Measurements from ENCODE around the gene KL.

The KL gene

DNA sequence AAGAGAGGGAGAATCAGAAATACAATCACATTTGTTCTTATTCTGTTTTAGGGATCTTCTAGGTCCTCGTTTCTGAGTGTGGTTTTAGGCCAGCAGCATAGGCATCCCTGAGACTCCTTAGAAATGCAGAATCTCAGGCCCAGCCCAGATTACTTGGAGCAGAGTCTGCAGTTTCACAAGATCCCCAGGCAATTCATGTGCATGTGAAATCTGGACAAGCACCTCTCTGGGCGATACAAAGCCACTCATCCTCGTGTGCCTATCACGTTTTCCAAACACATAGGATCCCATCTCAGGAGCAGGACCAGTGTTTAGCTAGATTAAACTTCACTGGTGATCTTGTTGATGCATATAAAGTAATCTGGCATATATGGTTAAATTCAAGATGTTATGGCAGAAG is 87.2 kb downstream of the KL start:
- Histone ChIP-seq H3K27me3 (replicated peaks) (no peaks in the 10 kb centered on the region), H3K36me3 (replicated peaks) (peaks cover 51% of the 10 kb centered on the region), H3K27ac (no peak overlapping the region), H3K4me3 (ENCODE audit: low read depth, low read length) (no peak overlapping the region)
- in situ Hi-C loops (cut with HindIII; ENCODE audit: low pct_ligation_motif_present, low sequenced_read_pairs): no loop called here
- no peak for DNase-seq
- TF ChIP-seq, protein P1, sequence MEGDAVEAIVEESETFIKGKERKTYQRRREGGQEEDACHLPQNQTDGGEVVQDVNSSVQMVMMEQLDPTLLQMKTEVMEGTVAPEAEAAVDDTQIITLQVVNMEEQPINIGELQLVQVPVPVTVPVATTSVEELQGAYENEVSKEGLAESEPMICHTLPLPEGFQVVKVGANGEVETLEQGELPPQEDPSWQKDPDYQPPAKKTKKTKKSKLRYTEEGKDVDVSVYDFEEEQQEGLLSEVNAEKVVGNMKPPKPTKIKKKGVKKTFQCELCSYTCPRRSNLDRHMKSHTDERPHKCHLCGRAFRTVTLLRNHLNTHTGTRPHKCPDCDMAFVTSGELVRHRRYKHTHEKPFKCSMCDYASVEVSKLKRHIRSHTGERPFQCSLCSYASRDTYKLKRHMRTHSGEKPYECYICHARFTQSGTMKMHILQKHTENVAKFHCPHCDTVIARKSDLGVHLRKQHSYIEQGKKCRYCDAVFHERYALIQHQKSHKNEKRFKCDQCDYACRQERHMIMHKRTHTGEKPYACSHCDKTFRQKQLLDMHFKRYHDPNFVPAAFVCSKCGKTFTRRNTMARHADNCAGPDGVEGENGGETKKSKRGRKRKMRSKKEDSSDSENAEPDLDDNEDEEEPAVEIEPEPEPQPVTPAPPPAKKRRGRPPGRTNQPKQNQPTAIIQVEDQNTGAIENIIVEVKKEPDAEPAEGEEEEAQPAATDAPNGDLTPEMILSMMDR (IDR thresholded peaks at IDR 0.05; ENCODE audit: low read depth, low read length, missing control alignments): no peak

DNA sequence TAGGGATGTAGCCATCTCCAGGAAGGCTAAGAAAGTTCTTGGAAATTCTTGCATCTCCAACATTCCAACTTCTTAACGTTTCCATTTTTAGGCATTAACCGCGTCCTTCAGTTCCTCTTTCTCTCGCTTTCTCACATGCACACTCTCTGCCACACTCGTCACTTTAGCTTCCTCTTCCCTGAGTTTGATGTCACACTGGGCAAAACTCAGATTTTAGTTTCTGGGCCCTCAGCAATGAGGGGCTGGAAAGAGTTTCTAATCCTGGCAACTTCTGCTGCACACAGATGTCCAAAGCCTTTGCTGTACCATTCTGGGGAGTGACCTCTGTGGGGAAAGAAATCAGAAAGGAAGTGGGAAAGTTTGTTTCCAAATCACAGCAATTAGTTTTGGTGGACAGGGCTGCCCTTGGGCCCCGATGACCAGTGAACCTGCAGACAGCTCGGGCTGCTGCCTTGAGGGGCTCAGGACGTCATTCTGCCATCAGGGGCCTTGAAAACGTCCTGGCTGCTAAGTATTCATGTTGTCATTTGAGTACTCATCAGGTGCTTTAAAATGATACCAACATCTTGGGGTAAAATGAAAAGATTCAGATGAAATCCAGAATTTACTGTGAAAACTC is 89.3 kb downstream of the KL start:
- TF ChIP-seq, protein P1 (IDR thresholded peaks at IDR 0.05; ENCODE audit: low read depth, low read length, missing control alignments): no peak
- in situ Hi-C loops (cut with HindIII; ENCODE audit: low pct_ligation_motif_present, low sequenced_read_pairs): no loop called here
- Histone ChIP-seq H3K27me3 (replicated peaks) (no peaks in the 10 kb centered on the region), H3K27ac (no peak overlapping the region), H3K4me3 (ENCODE audit: low read depth, low read length) (no peak overlapping the region), H3K36me3 (replicated peaks) (peaks cover 72% of the 10 kb centered on the region)
- no peak for DNase-seq

DNA sequence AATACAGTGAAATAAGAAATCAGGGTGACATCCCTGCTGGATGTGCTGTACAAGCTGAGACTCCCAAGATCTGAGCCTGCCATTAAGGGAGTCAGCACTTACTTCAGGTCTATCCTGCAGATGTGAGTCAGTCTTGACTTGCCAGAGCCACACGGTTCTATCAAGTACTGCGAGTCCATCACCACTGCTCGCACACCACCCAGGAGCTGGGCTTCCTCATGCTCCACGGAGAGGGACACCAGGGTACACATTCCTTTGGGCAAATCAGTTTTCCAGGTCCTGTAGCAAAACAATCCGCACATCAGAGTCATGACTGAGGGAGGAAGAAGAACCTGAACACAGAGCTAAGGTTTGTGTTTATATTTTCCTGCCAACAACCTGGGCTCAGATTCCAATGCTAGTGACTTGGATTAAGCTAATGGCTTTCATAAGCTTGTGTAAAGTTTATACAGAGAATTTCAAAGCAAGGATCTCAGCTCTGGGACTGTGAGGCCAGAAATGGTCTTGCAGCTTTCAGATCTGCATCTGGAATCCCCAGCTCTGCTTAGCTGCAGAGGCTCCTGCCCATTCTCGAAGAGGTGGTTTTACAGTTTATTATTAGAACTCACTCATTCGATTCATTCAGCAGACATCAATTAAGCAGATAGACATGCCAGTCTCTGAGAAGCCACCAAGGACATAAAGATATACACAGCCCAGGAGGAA is 90.6 kb downstream of the KL start:
- Histone ChIP-seq H3K27ac (no peak overlapping the region), H3K4me3 (ENCODE audit: low read depth, low read length) (no peak overlapping the region), H3K36me3 (replicated peaks) (peaks cover 78% of the 10 kb centered on the region), H3K27me3 (replicated peaks) (no peaks in the 10 kb centered on the region)
- in situ Hi-C loops (cut with HindIII; ENCODE audit: low pct_ligation_motif_present, low sequenced_read_pairs): no loop called here
- DNase-seq: no peak
- TF ChIP-seq, protein P1 (IDR thresholded peaks at IDR 0.05; ENCODE audit: low read depth, low read length, missing control alignments): no peak

DNA sequence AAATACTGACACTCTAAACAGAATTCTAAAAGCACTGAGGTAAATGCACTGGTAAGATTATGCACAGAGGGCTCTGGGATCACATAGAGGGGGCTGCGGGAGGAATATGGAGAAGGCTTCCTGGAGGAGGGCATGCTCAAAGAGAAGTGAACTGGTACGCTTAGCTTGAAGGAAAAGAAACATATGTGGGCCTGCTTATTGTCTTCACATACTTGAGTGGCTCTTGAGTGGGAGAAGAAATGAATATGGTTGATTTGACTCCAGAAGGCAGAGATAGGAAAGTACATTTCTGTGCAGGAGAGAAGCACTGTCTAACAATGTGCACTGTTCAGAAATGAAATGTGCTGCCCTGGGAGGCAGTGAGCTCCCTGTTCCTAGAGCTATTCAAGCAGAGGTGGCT is 91.1 kb downstream of the KL start:
- Histone ChIP-seq H3K27me3 (replicated peaks) (no peaks in the 10 kb centered on the region), H3K36me3 (replicated peaks) (peaks cover 84% of the 10 kb centered on the region), H3K27ac (no peak overlapping the region), H3K4me3 (ENCODE audit: low read depth, low read length) (no peak overlapping the region)
- TF ChIP-seq, protein P1 (IDR thresholded peaks at IDR 0.05; ENCODE audit: low read depth, low read length, missing control alignments): no peak
- DNase-seq: no peak
- in situ Hi-C loops (cut with HindIII; ENCODE audit: low pct_ligation_motif_present, low sequenced_read_pairs): no loop called here

DNA sequence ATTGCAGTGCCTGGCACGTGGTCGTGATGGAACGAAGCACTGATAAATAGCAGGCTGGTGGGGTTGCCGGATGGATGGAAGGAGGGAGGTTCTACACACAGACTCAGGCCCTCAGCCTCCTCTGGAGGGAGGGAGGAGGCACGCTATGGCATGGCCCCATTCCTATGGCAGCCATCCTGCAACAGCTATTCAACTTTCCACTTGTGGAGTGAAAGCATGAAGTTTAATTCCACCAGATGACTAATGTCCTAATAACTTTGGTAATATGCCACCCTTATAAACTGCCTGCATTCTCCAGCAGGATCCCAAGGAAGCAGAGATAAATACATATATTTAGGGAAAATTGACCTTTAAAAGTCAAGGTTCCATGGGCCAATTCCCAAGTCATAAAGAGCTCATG is 92.4 kb downstream of the KL start:
- Histone ChIP-seq H3K36me3 (replicated peaks) (peaks cover 91% of the 10 kb centered on the region), H3K27me3 (replicated peaks) (no peaks in the 10 kb centered on the region), H3K27ac (peak overlapping the region; percentile 34), H3K4me3 (ENCODE audit: low read depth, low read length) (no peak overlapping the region)
- TF ChIP-seq, protein P1 (IDR thresholded peaks at IDR 0.05; ENCODE audit: low read depth, low read length, missing control alignments): no peak
- in situ Hi-C loops (cut with HindIII; ENCODE audit: low pct_ligation_motif_present, low sequenced_read_pairs): no loop called here
- no peak for DNase-seq
